Muscle of leg (tissue), 9 donors: Measurements from ENCODE around the gene IGLL5. TPM values are rescaled to one million over a fixed set of nuclear protein-coding genes. Genes with fewer than 3 reads are reported as not detected.

Experiments used
- polyA plus RNA-seq, 8 donors: library from polyadenylated mRNA; unstranded; fragments of 120-200 nt; gene quantifications; one replicate each; pipeline versions ENCODE4 v1.2.1 to v1.2.3, GENCODE V29; 2013; ENCODE audit warnings: inconsistent platforms in 1 of 8, low replicate concordance in 1 of 8; ENCODE audit not compliant: insufficient read length in 8 of 8, insufficient read depth in 1 of 8
- total RNA-seq: library from RNA; stranded (reverse); fragments of 120-200 nt; gene quantifications from one replicate; pipeline ENCODE4 v1.2.4, GENCODE V29; 2013

IGLL5 gene
- total and polyA plus RNA-seq, 9 donors = 0.13 to 0.57 (median 0.30) TPM; not detected in 4

Other genes with a start within 250 kb of the IGLL5 start
- not detected for gene GGTLC2, start 243.2 kb upstream of the IGLL5 start, total RNA-seq
- not detected for gene GGTLC2, start 243.2 kb upstream of the IGLL5 start, polyA plus RNA-seq
- 3.0 TPM for gene GNAZ, start 182.7 kb downstream of the IGLL5 start, total RNA-seq
- 1 to 10 TPM; 3.0 to 4.8 (median 3.8) TPM for gene GNAZ, start 182.7 kb downstream of the IGLL5 start, polyA plus RNA-seq